ENCODE data around the gene FBN1.

Gene FBN1

DNA sequence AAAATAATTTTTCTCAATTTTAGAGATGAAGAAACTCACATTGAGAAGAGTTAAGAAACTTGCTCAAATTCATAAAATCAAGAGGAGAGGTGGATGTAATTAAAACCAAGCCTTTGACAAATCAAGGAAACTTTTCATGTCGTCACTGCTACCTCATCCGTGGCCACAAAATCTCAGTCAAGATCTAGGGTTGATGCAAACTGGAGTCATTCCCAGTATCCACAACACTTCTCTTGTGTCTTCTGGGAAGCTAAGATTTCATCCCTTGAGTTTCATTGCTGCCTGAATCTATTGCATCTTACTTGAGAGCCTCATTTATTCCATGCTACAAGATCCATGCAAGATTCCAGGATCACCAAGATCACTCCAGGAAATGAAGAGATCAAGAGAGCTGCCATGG is 5.4 kb upstream of the FBN1 start:
- no peak for DNase-seq

DNA sequence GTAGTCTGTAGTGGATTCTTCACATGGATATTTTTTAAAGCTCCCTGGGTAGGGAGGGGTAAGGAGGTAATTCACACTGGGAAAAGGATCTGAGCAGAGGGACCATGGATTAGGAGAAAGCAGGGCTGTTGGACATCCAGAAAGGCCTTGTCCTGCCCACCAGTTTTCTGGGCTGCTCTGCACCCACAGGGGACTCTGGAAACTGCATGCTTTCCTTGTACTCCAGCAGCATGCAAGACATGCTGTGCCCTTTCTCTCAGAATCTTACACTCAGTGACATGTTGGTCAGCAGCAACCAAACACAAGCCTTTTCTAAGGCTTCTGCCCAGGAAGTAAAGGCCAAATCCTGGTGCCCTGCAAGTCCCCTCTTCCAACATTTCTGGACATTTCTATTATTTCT is 2.5 kb upstream of the FBN1 start:
- no peak for DNase-seq

DNA sequence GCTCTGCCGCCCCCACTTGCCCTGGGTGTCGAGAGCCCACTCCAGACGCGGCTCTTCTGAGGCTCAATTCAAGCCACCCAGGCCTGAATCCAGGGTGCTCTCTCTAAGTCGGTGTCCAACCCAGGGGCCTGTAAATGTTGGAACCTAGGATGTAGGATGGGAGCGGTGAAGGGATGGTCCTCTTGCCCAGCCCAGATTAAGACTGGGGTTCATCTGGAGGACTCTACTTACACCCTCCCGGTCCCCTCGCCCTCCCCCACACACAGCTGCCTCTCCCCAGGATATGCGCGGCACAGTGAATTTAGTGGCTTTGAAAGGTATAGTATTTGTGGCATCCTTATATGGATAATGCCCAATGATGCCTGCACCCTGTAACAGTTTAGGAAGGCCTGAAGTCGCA is 822 bp upstream of the FBN1 start:
- no peak for DNase-seq

DNA sequence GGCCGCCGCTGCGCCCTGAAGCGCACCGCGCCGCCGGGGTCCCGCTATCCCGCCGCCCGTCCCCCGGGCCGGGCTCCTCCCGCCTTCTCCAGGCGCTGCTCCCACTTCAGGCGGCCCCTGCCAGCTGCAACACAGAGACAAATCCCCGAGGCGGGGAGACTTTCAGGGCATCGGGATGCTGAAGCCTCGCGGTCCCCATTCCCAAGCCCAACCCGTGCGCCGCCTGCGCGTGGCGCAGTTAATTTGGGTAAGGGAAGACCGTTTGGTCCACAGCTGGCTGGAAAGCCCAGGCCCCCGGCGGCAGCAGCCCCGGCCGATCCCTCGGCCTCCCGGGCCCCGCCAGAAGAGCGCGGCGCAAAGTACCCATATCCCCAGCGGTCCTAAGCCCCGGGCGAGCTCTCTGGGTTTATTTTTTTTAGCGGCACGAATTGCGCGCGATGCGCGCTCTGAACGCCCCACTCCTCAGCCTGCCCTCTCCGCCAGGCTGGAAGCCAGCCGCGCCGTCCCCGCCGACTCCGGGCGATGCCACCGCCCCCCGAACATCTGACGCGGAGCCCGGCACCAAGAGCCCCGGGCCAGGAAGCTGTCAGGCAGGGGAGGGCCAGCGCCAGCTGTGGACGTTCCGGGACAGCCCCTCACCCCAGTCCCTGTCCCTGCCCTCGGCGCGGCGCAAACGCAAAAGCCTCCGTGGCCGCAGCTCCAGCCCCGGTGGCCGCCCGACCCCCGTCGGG is 517 bp downstream of the FBN1 start:
- DNase-seq: no peak

DNA sequence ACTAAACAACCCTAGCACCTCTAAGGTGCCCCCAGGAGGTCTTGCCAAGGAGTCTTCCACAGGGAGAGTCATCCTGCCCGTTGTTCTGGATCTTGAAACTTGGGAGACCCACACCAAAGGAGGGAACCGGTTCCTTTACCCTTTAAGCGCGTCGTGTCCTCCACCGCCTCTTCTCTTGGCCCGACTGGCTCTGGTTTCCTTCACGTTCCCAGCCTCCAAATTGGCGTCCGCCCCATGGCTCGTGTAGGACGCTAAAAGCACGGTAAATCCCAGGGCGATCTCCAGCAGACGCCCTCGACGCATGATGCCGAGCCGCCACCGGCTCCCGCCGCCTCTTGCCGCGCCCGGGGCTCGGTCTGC is 1.1 kb downstream of the FBN1 start:
- DNase-seq: no peak

DNA sequence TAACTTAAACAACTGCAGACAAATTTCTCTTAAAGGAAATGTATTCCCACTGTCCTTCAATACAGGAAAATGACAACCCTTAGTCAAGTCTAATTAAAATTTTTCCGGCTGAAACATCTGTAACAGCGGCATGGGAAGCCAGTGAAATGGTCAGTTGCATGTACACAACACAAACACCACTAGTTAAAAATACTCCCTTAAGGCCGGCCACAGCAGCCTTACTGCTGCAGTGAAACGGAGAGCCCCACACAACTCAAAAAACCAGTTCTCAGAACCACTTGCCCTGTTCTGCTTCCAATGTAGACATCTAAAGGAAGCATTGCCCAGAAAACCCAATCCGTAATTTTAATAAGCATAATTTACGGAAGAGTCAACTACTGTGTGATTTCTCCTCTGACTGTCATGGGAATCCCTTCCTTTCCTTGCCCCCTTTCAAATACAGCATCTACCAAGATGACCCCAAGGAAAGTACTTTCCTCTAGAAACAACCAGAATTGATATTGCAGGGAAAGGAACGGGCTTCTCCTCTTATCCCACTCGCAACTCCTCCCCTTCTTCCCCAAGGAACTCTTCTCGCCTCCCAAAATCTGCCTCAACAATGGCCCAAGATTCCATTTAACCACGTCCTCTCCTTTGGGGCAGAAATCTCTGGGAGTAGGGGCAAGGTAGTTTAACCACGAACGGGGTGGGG is 1.6 kb downstream of the FBN1 start:
- no peak for DNase-seq

DNA sequence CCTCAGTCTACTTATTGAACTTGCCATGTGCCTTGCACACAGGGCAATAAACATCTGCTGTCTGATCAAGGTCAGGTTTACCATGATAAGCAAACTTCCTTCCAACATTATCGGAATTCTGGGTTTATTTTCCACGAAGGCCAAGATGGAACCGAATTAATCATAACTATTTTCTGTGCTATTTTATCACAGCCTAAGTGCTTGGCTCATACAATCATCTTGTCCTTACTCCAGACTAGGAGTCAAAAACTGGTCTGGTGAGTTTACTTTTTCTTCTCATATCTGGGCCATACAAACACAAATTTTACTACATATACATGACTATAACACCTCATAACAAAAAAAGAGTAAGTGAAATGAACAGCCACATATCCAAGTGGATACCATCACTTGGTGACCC is 2.3 kb downstream of the FBN1 start:
- DNase-seq: no peak

DNA sequence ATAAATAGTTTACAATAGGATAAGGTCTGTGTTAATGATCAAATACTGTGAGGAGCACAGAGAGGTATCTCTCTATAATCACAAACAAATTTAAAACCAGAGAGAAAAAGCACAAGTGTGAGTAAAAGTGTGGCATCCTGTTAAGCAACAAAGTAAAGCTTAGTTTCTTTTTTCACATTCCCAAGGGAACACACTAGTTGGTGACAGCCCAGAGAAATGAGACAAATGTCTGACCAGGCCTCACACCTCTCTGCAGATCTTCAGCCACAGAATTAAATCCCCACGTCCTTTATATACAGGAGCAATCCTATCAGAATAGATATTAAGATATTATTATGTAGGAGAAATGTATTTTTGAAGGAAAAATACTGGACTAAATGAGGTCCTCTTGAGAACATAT is 2.7 kb downstream of the FBN1 start:
- no peak for DNase-seq

DNA sequence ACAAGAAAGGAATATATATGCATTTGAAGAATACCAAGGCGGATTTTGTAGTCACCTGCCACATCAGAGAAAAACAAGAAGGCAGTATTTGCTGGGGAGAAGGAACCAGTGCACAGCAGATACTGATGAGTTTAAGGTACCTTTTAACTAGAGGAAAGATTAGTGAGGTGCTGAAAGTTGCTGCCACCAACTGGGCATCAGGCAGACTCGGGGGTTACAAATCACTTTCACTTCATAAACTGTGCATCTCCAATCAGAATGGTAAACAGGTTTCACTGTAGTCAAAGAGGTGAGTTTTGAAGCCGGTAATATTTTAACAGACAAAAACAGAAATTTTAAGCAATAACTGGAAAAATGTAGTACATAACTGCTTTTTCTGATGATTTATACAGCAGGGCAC is 4.1 kb downstream of the FBN1 start:
- no peak for DNase-seq

DNA sequence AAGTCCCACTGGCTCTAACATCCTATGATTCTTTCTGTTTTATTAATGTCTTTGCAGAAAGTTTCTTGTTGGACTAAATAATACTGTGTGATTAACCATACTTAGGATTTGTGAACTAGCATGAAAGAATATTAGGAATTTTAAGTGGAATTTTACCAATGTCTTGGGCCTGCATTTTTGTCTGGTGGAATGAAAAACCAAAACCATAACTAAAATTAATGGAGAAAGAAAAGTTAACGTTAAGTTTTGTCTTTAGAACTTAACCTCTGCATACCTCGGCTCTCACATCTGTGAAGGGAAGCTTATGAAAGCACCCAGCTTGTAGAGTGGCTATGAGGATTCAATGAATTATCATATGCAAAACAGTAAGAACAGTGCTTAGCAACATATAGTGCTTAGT is 6.5 kb downstream of the FBN1 start:
- DNase-seq: no peak

DNA sequence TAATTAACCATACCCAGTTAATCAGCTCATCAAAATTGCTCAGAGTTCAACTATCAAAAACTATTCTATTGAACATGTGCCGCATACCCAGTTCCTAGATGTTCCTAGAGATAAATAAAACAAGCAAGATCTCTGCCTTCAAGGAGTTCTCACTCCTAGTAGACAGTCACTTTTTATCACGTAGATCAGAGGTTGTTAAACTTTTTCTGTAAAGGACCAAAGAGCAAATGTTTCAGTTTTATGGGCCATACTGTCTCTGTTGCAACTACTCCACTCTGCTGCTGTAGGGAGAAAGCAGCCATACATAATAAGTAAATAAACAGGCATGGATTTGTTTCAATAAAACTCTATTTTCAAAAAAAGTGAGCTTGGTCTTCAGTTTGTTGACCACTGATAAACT is 7.9 kb downstream of the FBN1 start:
- DNase-seq: no peak

DNA sequence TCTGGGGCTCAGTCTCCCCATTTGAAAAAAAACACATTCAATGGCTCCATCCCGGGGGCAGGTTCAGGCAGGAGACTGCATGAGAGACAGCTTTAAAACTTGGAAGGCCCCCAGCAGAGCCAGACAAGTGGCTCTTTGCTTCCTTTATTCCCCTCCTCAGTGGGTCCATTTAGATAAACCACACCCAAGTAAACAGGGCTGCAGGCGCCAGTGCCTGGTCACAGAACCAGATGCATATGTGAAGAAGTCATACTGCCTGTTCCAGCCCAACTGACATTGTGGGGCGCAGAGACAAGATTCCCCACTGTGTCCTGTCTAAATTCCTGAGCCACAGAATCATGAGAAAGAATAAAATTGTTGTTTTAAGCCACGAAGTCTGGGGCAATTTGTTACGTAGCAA is 9.0 kb downstream of the FBN1 start:
- no peak for DNase-seq

DNA sequence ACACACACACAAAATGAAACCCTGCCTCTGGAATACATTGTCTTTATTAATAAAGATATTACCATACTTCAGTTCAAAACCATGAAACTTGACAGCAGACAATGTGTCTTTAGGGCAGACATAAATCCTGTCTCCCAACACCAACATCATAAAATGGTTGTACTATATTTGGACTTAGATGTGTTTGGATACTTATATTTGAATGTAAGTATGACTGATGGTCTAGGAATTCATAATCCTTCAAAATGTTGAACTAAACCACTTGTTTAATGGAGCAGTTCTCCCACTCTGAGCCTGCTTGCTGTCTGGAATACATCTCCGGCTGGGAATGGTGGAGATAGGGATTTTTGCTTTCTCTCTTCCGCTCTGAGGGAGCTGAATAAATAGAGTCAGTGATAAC is 10.6 kb downstream of the FBN1 start:
- no peak for DNase-seq

DNA sequence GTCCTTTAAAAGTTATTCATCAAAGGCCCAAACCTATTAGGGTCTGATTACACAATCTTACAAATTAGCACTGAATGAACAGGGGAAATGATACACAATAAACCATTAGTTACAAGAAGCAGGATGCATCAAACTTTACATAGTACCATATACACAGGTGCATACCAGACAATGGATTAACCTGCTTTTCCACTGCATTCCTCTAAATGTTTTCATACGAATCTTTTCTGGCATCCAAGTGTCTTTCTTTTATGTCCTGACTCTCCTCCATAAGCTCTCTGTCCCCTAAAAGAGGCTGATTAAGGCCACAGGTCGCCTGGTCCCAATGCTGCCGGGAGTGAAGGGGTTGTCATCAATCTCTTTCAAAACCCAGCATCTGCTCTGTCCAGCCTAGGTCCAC is 11.4 kb downstream of the FBN1 start:
- DNase-seq: no peak

DNA sequence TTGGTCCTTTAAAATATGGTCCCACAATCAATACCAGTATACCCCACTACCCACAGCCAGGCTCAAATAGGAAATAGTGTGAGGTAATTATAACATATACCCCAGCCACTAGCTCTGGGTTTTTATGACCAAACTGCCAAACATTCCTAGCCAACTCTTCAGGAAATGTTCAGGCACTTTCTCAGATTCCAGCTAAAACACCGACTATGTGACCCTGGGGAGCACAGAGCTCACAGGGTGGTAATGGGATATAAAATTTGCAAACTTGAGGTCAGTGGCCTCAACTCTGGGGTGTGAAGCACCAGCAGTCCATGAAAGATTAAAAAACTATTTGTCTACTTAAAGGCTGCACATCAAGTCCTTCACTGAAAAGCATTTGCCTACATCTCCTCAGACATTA is 12.9 kb downstream of the FBN1 start:
- DNase-seq: no peak

DNA sequence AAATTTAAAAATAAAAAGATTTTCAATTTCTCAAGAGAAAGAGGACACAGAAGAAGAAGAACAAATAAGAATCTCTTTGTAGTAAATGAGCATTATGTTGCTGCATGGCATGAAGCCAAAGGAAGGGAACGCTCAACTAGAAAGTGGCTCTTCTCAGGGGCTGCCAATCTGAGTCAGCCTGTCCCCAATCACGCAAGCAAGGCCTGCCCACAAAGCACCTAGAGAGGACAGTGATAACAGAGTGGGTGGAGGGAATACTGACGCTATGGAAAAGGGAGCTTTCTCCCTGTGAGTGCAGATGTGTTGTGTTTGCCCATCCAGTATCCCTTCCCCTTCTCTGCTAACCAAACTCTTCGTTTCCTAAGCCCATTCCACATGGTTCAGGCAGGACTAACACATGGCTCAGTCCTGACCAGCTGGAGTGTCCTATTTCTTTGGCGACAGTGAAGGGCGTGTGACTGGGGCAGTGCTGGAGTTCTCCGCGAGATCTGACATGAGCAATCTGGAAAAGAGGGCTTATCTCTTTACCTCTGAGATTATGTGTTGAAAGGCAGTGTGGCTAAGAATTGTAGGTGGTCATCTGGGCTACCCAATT is 14.2 kb downstream of the FBN1 start:
- no peak for DNase-seq

DNA sequence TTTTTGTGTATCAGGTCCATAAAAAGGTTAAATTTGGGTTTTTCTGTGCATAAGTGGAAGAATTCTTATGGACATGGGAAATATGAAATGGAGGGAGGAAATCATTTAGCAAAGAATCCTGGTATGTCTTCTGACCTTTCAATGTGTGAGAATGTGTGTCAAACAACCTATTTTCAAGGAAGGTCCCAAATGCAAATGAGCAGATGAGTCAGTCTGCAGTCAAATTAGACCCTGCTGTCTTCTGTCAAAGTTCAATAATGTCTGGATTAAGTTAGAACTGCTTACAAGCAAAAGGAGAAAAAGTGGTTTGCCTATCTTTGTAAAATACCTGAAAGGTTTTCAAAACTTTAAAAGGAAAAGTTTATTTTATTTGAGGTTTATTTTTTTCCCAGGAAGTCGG is 15.3 kb downstream of the FBN1 start:
- no peak for DNase-seq

DNA sequence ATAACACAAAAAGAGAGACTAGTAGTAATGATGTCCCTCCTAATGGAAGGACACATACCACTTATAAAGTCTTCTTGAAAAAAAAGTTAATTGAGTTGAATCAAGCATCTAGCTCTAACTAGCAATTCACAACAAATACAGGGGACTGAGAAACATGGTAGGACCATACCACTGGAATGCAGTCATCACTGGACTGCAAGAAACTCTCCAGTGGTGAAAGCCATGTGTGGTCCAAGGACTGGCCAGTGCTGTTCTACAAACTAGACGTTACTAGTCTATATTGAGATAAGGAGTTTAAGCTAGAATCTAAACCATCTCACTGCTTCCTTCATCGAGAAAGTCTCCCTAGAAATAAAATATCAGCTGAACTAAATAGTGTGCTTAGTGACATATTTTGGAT is 16.7 kb downstream of the FBN1 start:
- DNase-seq: no peak

DNA sequence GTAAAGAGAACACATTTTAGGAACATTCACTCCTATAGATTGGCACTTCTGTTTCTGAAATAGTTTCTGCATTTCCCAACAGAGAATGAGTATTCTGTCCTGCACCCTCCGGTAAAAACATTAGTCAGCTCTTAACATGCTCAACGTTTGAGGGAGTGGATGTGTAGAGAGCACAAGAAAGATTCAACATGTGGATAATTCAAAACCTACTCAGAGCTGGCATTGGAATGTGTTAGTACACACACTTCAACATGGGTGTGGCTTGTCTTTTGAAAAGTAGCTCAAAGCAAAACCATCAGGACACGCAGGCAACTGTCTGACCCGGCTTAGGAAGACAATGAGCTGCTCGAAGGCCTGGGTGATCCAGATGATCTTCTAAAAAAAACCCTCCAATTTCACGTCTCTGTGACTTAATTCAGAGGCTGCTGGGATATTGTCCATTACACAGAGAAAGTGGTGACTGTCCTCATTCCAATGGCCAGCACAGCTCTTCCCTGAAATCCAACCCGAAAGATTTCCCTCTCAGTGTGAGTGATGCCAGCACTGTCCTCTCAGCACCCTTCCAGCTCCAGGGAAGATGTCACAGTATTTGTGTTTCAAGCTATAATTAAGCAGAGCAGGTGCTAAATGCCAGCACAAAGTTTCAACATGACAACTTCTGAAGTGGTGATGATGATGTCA is 18.1 kb downstream of the FBN1 start:
- DNase-seq: no peak

DNA sequence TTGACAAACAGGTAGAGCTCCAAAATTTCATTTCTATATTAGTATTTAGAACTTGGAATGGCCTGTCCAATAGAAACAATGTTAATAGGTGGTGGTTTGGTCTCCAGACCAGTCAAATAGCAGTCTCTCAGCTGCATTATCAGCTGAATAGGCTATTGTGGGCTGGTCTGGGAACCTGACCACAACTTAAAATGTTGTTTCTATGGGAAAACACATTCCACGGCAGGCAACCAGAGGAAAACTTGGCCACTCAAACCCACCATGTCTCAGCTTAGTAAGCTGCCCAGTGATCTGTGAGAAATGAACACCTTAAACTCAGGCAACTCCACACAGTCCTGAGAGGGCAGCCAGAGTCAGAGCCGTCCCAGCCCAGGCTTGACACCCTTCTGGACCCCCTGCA is 20.4 kb downstream of the FBN1 start:
- no peak for DNase-seq

DNA sequence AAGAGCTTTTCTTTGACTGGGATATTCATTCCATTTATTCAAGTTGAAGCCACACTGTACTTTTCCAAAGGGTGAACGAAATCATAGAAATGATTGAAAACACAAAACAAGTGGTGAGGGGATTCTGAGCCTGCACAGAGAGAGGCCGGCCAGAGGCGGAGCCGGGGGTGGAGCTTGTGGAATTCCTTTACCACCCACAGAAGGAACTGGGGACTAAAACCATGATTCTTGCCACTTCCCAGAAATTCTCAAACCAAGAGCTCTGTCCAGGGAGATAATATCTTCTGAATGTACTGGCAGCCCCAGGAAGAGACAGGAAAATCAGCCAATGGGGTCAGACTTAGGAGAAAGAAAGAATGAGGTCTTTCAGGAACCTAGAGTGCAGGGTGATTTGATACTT is 20.8 kb downstream of the FBN1 start:
- DNase-seq: no peak

DNA sequence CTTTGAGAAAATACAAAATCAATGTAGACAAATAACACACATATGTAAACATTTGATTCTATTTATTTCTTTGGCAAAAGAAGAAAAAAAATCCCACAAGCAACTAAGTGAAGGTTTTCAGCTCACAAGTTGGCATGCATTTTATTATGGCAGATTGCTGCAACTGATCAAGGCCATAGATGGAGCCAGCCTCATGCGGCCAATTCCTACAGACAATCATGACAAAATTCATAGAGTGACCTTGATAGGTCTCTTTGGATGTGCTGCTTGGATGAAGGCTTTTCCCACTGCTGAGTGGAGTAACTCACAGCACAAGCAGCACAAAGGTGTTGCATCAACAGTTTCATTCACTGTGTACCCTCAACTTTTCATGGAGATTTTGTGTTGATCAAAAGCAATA is 22.1 kb downstream of the FBN1 start:
- no peak for DNase-seq

DNA sequence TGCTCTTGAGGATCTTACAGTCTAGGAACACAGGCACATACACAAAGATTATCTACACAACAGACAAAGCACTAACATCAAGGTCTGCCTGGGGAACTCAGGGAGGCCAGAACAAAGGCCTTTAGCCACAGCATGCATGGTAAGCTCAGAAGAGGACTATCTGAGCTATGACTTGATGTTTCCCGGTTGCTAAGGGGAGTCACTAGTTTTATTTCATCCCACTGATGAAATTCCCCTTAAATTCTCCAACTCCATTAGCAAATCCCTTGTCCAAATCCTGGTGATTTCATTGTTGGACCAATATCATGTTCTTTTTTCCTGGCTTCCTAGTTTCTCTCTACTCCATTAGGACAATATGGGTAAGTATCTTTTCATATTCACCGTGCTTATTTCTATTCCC is 23.3 kb downstream of the FBN1 start:
- no peak for DNase-seq

DNA sequence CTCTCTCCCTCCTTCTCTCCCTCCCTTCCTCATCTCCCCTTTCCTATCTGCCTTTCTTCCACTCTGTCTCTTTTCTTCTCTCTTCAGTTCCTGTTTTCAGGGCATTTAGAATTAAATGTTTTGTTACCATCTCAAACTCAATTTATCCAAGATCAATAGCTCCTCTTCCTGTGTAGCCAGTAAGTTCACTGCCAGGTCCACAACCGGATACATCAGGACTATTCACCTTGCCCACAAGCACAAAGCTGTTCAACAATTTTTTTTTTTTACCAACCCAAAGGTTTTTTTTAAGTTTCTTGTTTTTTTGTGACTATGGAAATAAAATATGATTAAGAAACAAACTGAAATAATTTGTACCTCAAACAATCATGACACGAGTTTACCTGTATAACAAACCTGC is 26.1 kb downstream of the FBN1 start:
- no peak for DNase-seq
